H1 (cell line): ENCODE results near the gene AP2A2. TPM values are rescaled to one million over a fixed set of nuclear protein-coding genes. Genes with fewer than 3 reads are reported as not detected.

Source experiments
- ASH2L ChIP-seq: fragments of 200-600, 300-600 bp; sonication (generic); IDR thresholded peaks from one replicate; pipeline ENCODE4 v1.7.1; 2017; ENCODE audit warnings: low read length
- ATF2 ChIP-seq: IDR thresholded peaks from 2 replicates; pipeline ENCODE4 v1.6.1; 2012; ENCODE audit warnings: low read length, inconsistent platforms
- ATF3 ChIP-seq: IDR thresholded peaks from 2 replicates; pipeline ENCODE4 v1.6.1; 2011; ENCODE audit warnings: low read depth, mild to moderate bottlenecking, low read length; ENCODE audit not compliant: insufficient read depth
- CBX5 ChIP-seq: fragments of 300-800, 300-1000 bp; sonication (generic); IDR thresholded peaks from 2 replicates; pipeline ENCODE4 v1.7.1; 2016; ENCODE audit warnings: antibody characterized with exemption, low read length, low read depth
- CEBPB ChIP-seq: IDR thresholded peaks from 2 replicates; pipeline ENCODE4 v1.6.1; 2012; ENCODE audit warnings: low read depth, low read length
- EGR1 ChIP-seq: IDR thresholded peaks from 2 replicates; pipeline ENCODE4 v1.6.1; 2011; ENCODE audit warnings: low read depth, low read length, borderline replicate concordance
- FOSL1 ChIP-seq: IDR thresholded peaks from 2 replicates; pipeline ENCODE4 v1.6.1; 2011; ENCODE audit warnings: mild to moderate bottlenecking, low read depth, low read length, moderate library complexity; ENCODE audit not compliant: insufficient read depth
- GABPA ChIP-seq: IDR thresholded peaks from 2 replicates; pipeline ENCODE4 v1.6.1; 2011; ENCODE audit warnings: mild to moderate bottlenecking, low read length, moderate library complexity, borderline replicate concordance; ENCODE audit not compliant: insufficient read depth
- HDAC2 ChIP-seq, 2 experiments: fragments of 300-600 bp in 1 of 2; sonication (generic) in 1 of 2; IDR thresholded peaks; 2 replicates each; pipeline ENCODE4 v1.6.1; 2011 to 2012; ENCODE audit warnings: low read depth in 2 of 2, low read length in 2 of 2, mild to moderate bottlenecking in 2 of 2, moderate library complexity in 2 of 2, borderline replicate concordance in 1 of 2, inconsistent platforms in 1 of 2
- HDAC6 ChIP-seq: IDR thresholded peaks from one replicate; pipeline ENCODE4 v1.7.1; 2012; ENCODE audit warnings: low read depth, mild to moderate bottlenecking, inconsistent platforms, low read length, moderate library complexity
- JUN ChIP-seq: IDR thresholded peaks from 2 replicates; pipeline ENCODE4 v1.6.1; 2011; ENCODE audit warnings: low read depth, mild to moderate bottlenecking, improper control_type of control experiment, low read length
- KDM4A ChIP-seq: IDR thresholded peaks from one replicate; pipeline ENCODE4 v1.7.1; 2012; ENCODE audit warnings: low read depth, mild to moderate bottlenecking, moderate library complexity, low read length, inconsistent platforms; ENCODE audit not compliant: severe bottlenecking
- KDM5A ChIP-seq: fragments of 200-600 bp; IDR thresholded peaks from 2 replicates; pipeline ENCODE4 v1.7.1; 2012; ENCODE audit warnings: mild to moderate bottlenecking, low read length, inconsistent platforms, mixed read lengths
- PHF8 ChIP-seq: fragments of 200-600 bp; sonication (generic); conservative IDR thresholded peaks from 2 replicates; pipeline ENCODE4 v1.7.1; 2012; ENCODE audit warnings: low read depth, mild to moderate bottlenecking, inconsistent platforms, low read length, moderate library complexity
- RFX5 ChIP-seq: IDR thresholded peaks from 2 replicates; pipeline ENCODE4 v1.6.1; 2011; ENCODE audit warnings: low read depth, low read length, improper control_type of control experiment, borderline replicate concordance
- RNF2 ChIP-seq: fragments of 200-900, 300-1000 bp; sonication (generic); IDR thresholded peaks from 2 replicates; pipeline ENCODE4 v1.7.1; 2016; ENCODE audit warnings: borderline replicate concordance, low read depth, mild to moderate bottlenecking, antibody characterized with exemption, low read length; ENCODE audit not compliant: poor library complexity, severe bottlenecking; ENCODE audit errors: missing control alignments
- SIN3A ChIP-seq, 2 experiments: IDR thresholded peaks in 1 of 2; conservative IDR thresholded peaks in 1 of 2; 2 replicates each; pipeline ENCODE4 v1.6.1; 2011 to 2012; ENCODE audit warnings: low read length in 2 of 2, improper control_type of control experiment in 1 of 2, low read depth in 1 of 2, mild to moderate bottlenecking in 1 of 2
- SIRT6 ChIP-seq: IDR thresholded peaks from one replicate; pipeline ENCODE4 v1.7.1; 2012; ENCODE audit warnings: low read length, inconsistent platforms
- SIX5 ChIP-seq: IDR thresholded peaks from 2 replicates; pipeline ENCODE4 v1.6.1; 2011; ENCODE audit warnings: mild to moderate bottlenecking, low read depth, low read length
- SP1 ChIP-seq: IDR thresholded peaks from 2 replicates; pipeline ENCODE4 v1.6.1; 2011; ENCODE audit warnings: low read depth, low read length
- TCF12 ChIP-seq: IDR thresholded peaks from 2 replicates; pipeline ENCODE4 v1.6.1; 2011; ENCODE audit warnings: low read depth, mild to moderate bottlenecking, low read length
- USF2 ChIP-seq: IDR thresholded peaks from 2 replicates; pipeline ENCODE4 v1.6.1; 2011; ENCODE audit warnings: low read length, improper control_type of control experiment
- polyA plus RNA-seq, 7 experiments: library from polyadenylated mRNA; depleted of rRNA in 3 of 7; stranded (reverse) in 5 of 7; unstranded in 2 of 7; fragments of >200 nt in 5 of 7; fragments of 200-250 nt in 2 of 7; gene quantifications; 1 replicate in 5 of 7; 2 replicates in 1 of 7; 4 replicates in 1 of 7; pipeline versions ENCODE4 v1.2.1 to v1.2.3, GENCODE V29; 2011 to 2013; ENCODE audit warnings: missing spikeins in 2 of 7, mixed read lengths in 2 of 7
- total RNA-seq: library from RNA; stranded (reverse); fragmentation: NEBNext Ultra II Directional; extraction: Animal tissue kit (Norgen Biotek cat#: 25700); gene quantifications from 2 replicates; pipeline ENCODE4 v1.2.1, GENCODE V29; 2021

Gene AP2A2
- total and polyA plus RNA-seq, 2 of the 8 experiments (the other 6 are each of a cell fraction or from before 2014, with no cell fraction given), result 50.0 to 65.0 TPM

GRCh38 chr11:910589-911030 is 15.1 kb upstream of the AP2A2 start, which contains the start of gene CHID1 (continued):
- TF ChIP-seq USF2 (no peak), EGR1 (no peak), SIN3A (conservative IDR thresholded peaks at IDR 0.05 in 1 of 2, IDR thresholded peaks at IDR 0.05 in 1 of 2; ENCODE audit: low read depth in 1 of 2, low read length in 2 of 2) (peak in 1 of 2 experiments; percentile 39; a peak in 2 of 4 replicates), ATF3 (no peak), SIX5 (no peak), KDM4A (peak; percentile 20), CEBPB (no peak), GABPA (peak; percentile 93), SIRT6 (no peak), RNF2 (no peak), RFX5 (no peak), ATF2 (no peak), CBX5 (no peak), HDAC2 (IDR thresholded peaks at IDR 0.05; ENCODE audit: borderline replicate concordance in 1 of 2, low read depth in 2 of 2, low read length in 2 of 2) (peak in 1 of 2 experiments; percentile 52; a peak in 1 of 4 replicates), FOSL1 (no peak), SP1 (no peak), PHF8 (peak; percentile 77), HDAC6 (no peak), JUN (no peak), KDM5A (0 out of 2 replicates have a peak, but pooled peaks have one; percentile 44), ASH2L (no peak), TCF12 (no peak)
